HepG2 (cell line): ENCODE measurements around the gene NFATC2. TPM values are rescaled to one million over a fixed set of nuclear protein-coding genes. Genes with fewer than 3 reads are reported as not detected.
A peak's percentile ranks its signal among the peaks of the same experiment; 100 is the strongest.

Source experiments
- ATAC-seq: fragments of 200-7000 bp; cut with Tn5 transposase; 3 replicates; pipeline ENCODE4 v1.9.1; 2020; ENCODE audit warnings: mild to moderate bottlenecking, moderate library complexity
- BruUV-seq: library from RNA; stranded (reverse); fragments of 400-500 nt; replicated peaks from 2 replicates; lab custom pipeline; 2021; lab: Mats Ljungman, UMichigan
- CTCF ChIA-PET: fragments of 300-600 bp; formaldehyde crosslinking; extraction: SDS; loops from one replicate; lab custom pipeline; 2021; ENCODE audit warnings: low total read pairs, inconsistent platforms, low intra/inter-chr PET ratio; lab: Yijun Ruan, JAX
- POLR2A ChIA-PET: fragments of 350-600 bp; sonication (Branson Sonifier 250); formaldehyde crosslinking; loops from one replicate; lab custom pipeline; 2020; ENCODE audit warnings: antibody characterized with exemption, inconsistent platforms; lab: Yijun Ruan, JAX
- DNase-seq: peaks from one replicate; pipeline ENCODE4 v3.0.0-alpha.2; 2015; ENCODE audit warnings: low spot score
- FAIRE-seq: peaks from 3 replicates; lab custom pipeline; 2011; peaks lifted over from hg19 to GRCh38; lab: Jason Lieb, UNC
- H2AFZ ChIP-seq: one replicate; pipeline ENCODE4 v1.6.1; 2011; ENCODE audit warnings: low read length, inconsistent platforms
- H3K27ac ChIP-seq: fragments of 300-600 bp; 3 replicates; pipeline ENCODE4 v1.8.0; 2011; ENCODE audit warnings: mixed run types, mild to moderate bottlenecking, mixed read lengths, low read length, inconsistent platforms; ENCODE audit not compliant: insufficient read depth; ENCODE audit errors: extremely low read length
- H3K27me3 ChIP-seq, 2 experiments: fragments of 200-600 bp in 1 of 2; 2 replicates in 1 of 2; 3 replicates in 1 of 2; pipeline versions ENCODE4 v1.6.0 to v1.8.0; 2011; ENCODE audit warnings: low read length in 2 of 2, mild to moderate bottlenecking in 2 of 2, moderate library complexity in 2 of 2, inconsistent platforms in 1 of 2; ENCODE audit not compliant: insufficient read depth in 2 of 2, control insufficient read depth in 1 of 2
- H3K36me3 ChIP-seq, 2 experiments: fragments of 200-600 bp in 1 of 2; replicated peaks in 1 of 2; 2 replicates in 1 of 2; 3 replicates in 1 of 2; pipeline versions ENCODE4 v1.5.1 to v1.8.0; 2011; ENCODE audit warnings: low read length in 2 of 2, inconsistent platforms in 1 of 2; ENCODE audit not compliant: insufficient read depth in 2 of 2, control insufficient read depth in 1 of 2
- H3K4me1 ChIP-seq: 2 replicates; pipeline ENCODE4 v1.5.1; 2012; ENCODE audit warnings: low read length, inconsistent platforms; ENCODE audit not compliant: insufficient read depth
- H3K4me2 ChIP-seq: 2 replicates; pipeline ENCODE4 v1.6.0; 2011; ENCODE audit warnings: low read depth, low read length, inconsistent platforms
- H3K4me3 ChIP-seq, 3 experiments: fragments of 200-600 bp in 1 of 3; sonication (generic), shearing (Covaris generic) in 1 of 3; replicated peaks in 1 of 3; 2 replicates each; pipeline ENCODE4 v1.5.1; 2011 to 2016; ENCODE audit warnings: low read length in 3 of 3, inconsistent platforms in 2 of 3, low read depth in 2 of 3, mild to moderate bottlenecking in 2 of 3, control low read depth in 1 of 3, mixed read lengths in 1 of 3; ENCODE audit not compliant: insufficient read depth in 1 of 3
- H3K79me2 ChIP-seq: one replicate; pipeline ENCODE4 v1.6.1; 2011; ENCODE audit warnings: low read length, inconsistent platforms; ENCODE audit not compliant: insufficient read depth
- H3K9ac ChIP-seq: 2 replicates; pipeline ENCODE4 v1.6.0; 2011; ENCODE audit warnings: mild to moderate bottlenecking, low read depth, low read length, inconsistent platforms; ENCODE audit not compliant: insufficient read depth
- H3K9me3 ChIP-seq: 2 replicates; pipeline ENCODE4 v1.5.1; 2012; ENCODE audit warnings: mild to moderate bottlenecking, low read length
- H4K20me1 ChIP-seq: 2 replicates; pipeline ENCODE4 v1.6.0; 2011; ENCODE audit warnings: inconsistent platforms, mild to moderate bottlenecking, low read length, moderate library complexity; ENCODE audit not compliant: insufficient read depth
- CTCF ChIP-seq: sonication (generic); formaldehyde crosslinking; IDR thresholded peaks from 2 replicates; pipeline ENCODE4 v1.5.0; 2020; ENCODE audit warnings: mild to moderate bottlenecking, missing genetic modification reagents, moderate library complexity
- RAD21 ChIP-seq: fragments of 450-650 bp; formaldehyde crosslinking; IDR thresholded peaks from 2 replicates; pipeline ENCODE4 v1.5.0; 2020; ENCODE audit warnings: mild to moderate bottlenecking
- RBM22 ChIP-seq: fragments of 200-400 bp; formaldehyde crosslinking; optimal IDR thresholded peaks from 2 replicates; pipeline ENCODE3; 2017; ENCODE audit warnings: mild to moderate bottlenecking, low read length, moderate library complexity
- SMC3 ChIP-seq: IDR thresholded peaks from 2 replicates; pipeline ENCODE4 v1.6.1; 2011; ENCODE audit warnings: low read length, improper control_type of control experiment
- STAG1 ChIP-seq: sonication (generic); formaldehyde crosslinking; IDR thresholded peaks from 2 replicates; pipeline ENCODE4 v1.4.0; 2020; ENCODE audit warnings: missing genetic modification reagents
- THYN1 ChIP-seq: sonication (generic); formaldehyde crosslinking; IDR thresholded peaks from 2 replicates; pipeline ENCODE4 v1.8.1; 2023; ENCODE audit warnings: low read depth, mild to moderate bottlenecking, moderate library complexity, missing genetic modification reagents, borderline replicate concordance
- XRCC5 ChIP-seq: fragments of 200-400 bp; formaldehyde crosslinking; optimal IDR thresholded peaks from 2 replicates; pipeline ENCODE3; 2017; ENCODE audit warnings: mild to moderate bottlenecking, low read length
- ZNF33B ChIP-seq: sonication (generic); formaldehyde crosslinking; IDR thresholded peaks from 2 replicates; pipeline ENCODE4 v1.5.1; 2020; ENCODE audit warnings: mild to moderate bottlenecking, missing genetic modification reagents
- ZNF44 ChIP-seq: sonication (generic); formaldehyde crosslinking; IDR thresholded peaks from 2 replicates; pipeline ENCODE4 v1.5.1; 2020; ENCODE audit warnings: mild to moderate bottlenecking, missing genetic modification reagents
- ZNF788 ChIP-seq: sonication (generic); formaldehyde crosslinking; IDR thresholded peaks from 2 replicates; pipeline ENCODE4 v1.5.0; 2020; ENCODE audit warnings: mild to moderate bottlenecking, missing genetic modification reagents, borderline replicate concordance
- WGBS: methylation state at CpG from one replicate; pipeline ENCODE4 v1.1.6; 2017; ENCODE audit warnings: low lambda C conversion rate; 5-methylcytosine and 5-hydroxymethylcytosine counted together
- in situ Hi-C: cut with HindIII; loops from 2 replicates; pipeline ENCODE4 v1.10.0; 2017; ENCODE audit warnings: low pct_unique_long_range_greater_than_20kb; ENCODE audit not compliant: extremely low pct_ligation_motif_present
- intact Hi-C: fragments of 100-400 bp; cut with micrococcal nuclease; formaldehyde crosslinking; loops from one replicate; pipeline ENCODE4 v1.10.0; 2022; ENCODE audit not compliant: unreplicated experiment
- polyA plus RNA-seq, 8 experiments: library from polyadenylated mRNA; depleted of rRNA in 3 of 8; stranded (reverse) in 7 of 8; unstranded in 1 of 8; fragments of >200 nt; fragmentation: Illumina TruSeq in 4 of 8; extraction: Trizol in 4 of 8; gene quantifications; 2 replicates each; pipeline versions ENCODE4 v1.2.1 to v1.2.3, GENCODE V29; 2011 to 2016; ENCODE audit warnings: low read depth in 4 of 8, missing spikeins in 1 of 8, mixed read lengths in 1 of 8; ENCODE audit not compliant: insufficient read depth in 1 of 8
- total RNA-seq, 5 experiments: library from RNA; depleted of rRNA; stranded (reverse); fragments of >200 nt; fragmentation: Illumina TruSeq; extraction: Trizol; gene quantifications; 2 replicates each; pipeline ENCODE4 v1.2.3, GENCODE V29; 2016; ENCODE audit warnings: low read depth in 1 of 5

NFATC2 gene
- total and polyA plus RNA-seq, 2 of the 13 experiments (the other 11 are each of a cell fraction or from before 2014, with no cell fraction given): 1.9 to 3.3 TPM

- intact Hi-C loops: loop anchor here (1.0 to 10.0 kb wide), 3 partner anchors 69 to 209 kb away; no protein-coding TSS in a partner anchor
- no TSS peak for BruUV-seq
Measured at GRCh38 chr20:51385646-51386530, 156.6 kb downstream of the NFATC2 start.

More at GRCh38 chr20:51385646-51386530, 156.6 kb downstream of the NFATC2 start:
- no peaks in the 10 kb centered on the region for H3K79me2 ChIP-seq
- FAIRE-seq (peak; percentile 48), ATAC-seq (peak; percentile 80), DNase-seq (peak; percentile 53)
- H3K4me2 ChIP-seq: no peak overlapping the region
- in situ Hi-C loops: no loop called here
- H3K9me3 ChIP-seq: no peaks in the 10 kb centered on the region
- no peaks in the 10 kb centered on the region for H3K27me3 ChIP-seq
- H3K4me3 ChIP-seq: no peak overlapping the region
- 84% methylated on average over 7 of the region's 7 CpGs for WGBS
- no peak overlapping the region for H3K27ac ChIP-seq
- no peaks in the 10 kb centered on the region for H4K20me1 ChIP-seq
- POLR2A ChIA-PET: no interaction called here
- peaks cover 0 to 2% of the 10 kb centered on the region in 2 experiments; a peak in 3 of 5 replicates for H3K36me3 ChIP-seq
- H3K4me1 ChIP-seq: no peaks in the 10 kb centered on the region
- TF ChIP-seq ZNF33B (CRISPR knock-in tag) (0 out of 2 replicates have a peak, but pooled peaks have one; percentile 23), CTCF (peak; percentile 68), RBM22 (peak; percentile 21), SMC3 (peak; percentile 85), THYN1 (CRISPR knock-in tag) (no peak), XRCC5 (peak; percentile 76), ZNF788 (CRISPR knock-in tag) (peak; percentile 21; the same call in 1 of the 2 replicates), RAD21 (CRISPR knock-in tag) (peak; percentile 83), STAG1 (CRISPR knock-in tag) (peak; percentile 82), ZNF44 (no peak)
- CTCF ChIA-PET: interaction anchor here (1.3 to 2.4 kb wide), 2 partner anchors 156 to 209 kb away, joined by 4 to 25 read pairs; partner anchors contain the start of gene NFATC2
- no peak overlapping the region for H2AFZ ChIP-seq
- no peak overlapping the region for H3K9ac ChIP-seq
